ENCODE measurements around the gene EVI5.

EVI5 gene

GRCh38 chr1:92515796-92516201 lies 269.1 kb downstream of the EVI5 start:
- Histone ChIP-seq H3K4me1 (ENCODE audit: control insufficient read depth in 1 of 2, insufficient read depth in 1 of 2, low read depth in 1 of 2, low read length in 1 of 2) (peaks cover 23 to 24% of the 10 kb centered on the region in 2 experiments), H3K4me3 (ENCODE audit: low read depth in 1 of 2, low read length in 1 of 2) (no peak overlapping the region), H3K36me3 (no peaks in the 10 kb centered on the region), H3K27me3 (no peaks in the 10 kb centered on the region), H3K27ac (peak overlapping the region; percentile 58), H3K9me3 (no peaks in the 10 kb centered on the region)
- TF ChIP-seq CTCF (IDR thresholded peaks at IDR 0.05): no peak

GRCh38 chr1:92511541-92511940 lies 273.4 kb downstream of the EVI5 start:
- H3K4me3 ChIP-seq (ENCODE audit: low read depth in 1 of 2, low read length in 1 of 2): no peak overlapping the region
- no peak for TF ChIP-seq CTCF (IDR thresholded peaks at IDR 0.05)
- no peaks in the 10 kb centered on the region for H3K9me3 ChIP-seq
- no peak overlapping the region for H3K27ac ChIP-seq
- H3K4me1 ChIP-seq (ENCODE audit: control insufficient read depth in 1 of 2, insufficient read depth in 1 of 2, low read depth in 1 of 2, low read length in 1 of 2): peaks cover 23 to 24% of the 10 kb centered on the region in 2 experiments
- H3K36me3 ChIP-seq: no peaks in the 10 kb centered on the region
- H3K27me3 ChIP-seq: no peaks in the 10 kb centered on the region

- H3K27ac ChIP-seq: no peak overlapping the region
- H3K27me3 ChIP-seq: no peaks in the 10 kb centered on the region
- H3K4me3 ChIP-seq (ENCODE audit: low read depth in 1 of 2, low read length in 1 of 2): no peak overlapping the region
- peaks cover 5 to 11% of the 10 kb centered on the region in 2 experiments for H3K4me1 ChIP-seq (ENCODE audit: control insufficient read depth in 1 of 2, insufficient read depth in 1 of 2, low read depth in 1 of 2, low read length in 1 of 2)
- TF ChIP-seq CTCF (IDR thresholded peaks at IDR 0.05): no peak
- H3K36me3 ChIP-seq: no peaks in the 10 kb centered on the region
- no peaks in the 10 kb centered on the region for H3K9me3 ChIP-seq
Observed at GRCh38 chr1:92509619-92510018, 275.3 kb downstream of the EVI5 start.

- H3K4me1 ChIP-seq (ENCODE audit: control insufficient read depth in 1 of 2, insufficient read depth in 1 of 2, low read depth in 1 of 2, low read length in 1 of 2): peaks cover 0 to 11% of the 10 kb centered on the region in 2 experiments
- H3K9me3 ChIP-seq: no peaks in the 10 kb centered on the region
- H3K27me3 ChIP-seq: no peaks in the 10 kb centered on the region
- TF ChIP-seq CTCF (IDR thresholded peaks at IDR 0.05): no peak
- H3K27ac ChIP-seq: no peak overlapping the region
- no peaks in the 10 kb centered on the region for H3K36me3 ChIP-seq
- H3K4me3 ChIP-seq (ENCODE audit: low read depth in 1 of 2, low read length in 1 of 2): no peak overlapping the region
Observed at GRCh38 chr1:92505015-92505692, 279.8 kb downstream of the EVI5 start.

GRCh38 chr1:92504291-92505014 lies 280.5 kb downstream of the EVI5 start:
- no peak for TF ChIP-seq CTCF (IDR thresholded peaks at IDR 0.05)
- Histone ChIP-seq H3K4me1 (ENCODE audit: control insufficient read depth in 1 of 2, insufficient read depth in 1 of 2, low read depth in 1 of 2, low read length in 1 of 2) (peaks cover 0 to 11% of the 10 kb centered on the region in 2 experiments), H3K4me3 (ENCODE audit: low read depth in 1 of 2, low read length in 1 of 2) (no peak overlapping the region), H3K36me3 (no peaks in the 10 kb centered on the region), H3K27ac (no peak overlapping the region), H3K9me3 (no peaks in the 10 kb centered on the region), H3K27me3 (no peaks in the 10 kb centered on the region)

All from neutrophil (primary cell).